Measurements from ENCODE around the gene CNTNAP1.

DNA sequence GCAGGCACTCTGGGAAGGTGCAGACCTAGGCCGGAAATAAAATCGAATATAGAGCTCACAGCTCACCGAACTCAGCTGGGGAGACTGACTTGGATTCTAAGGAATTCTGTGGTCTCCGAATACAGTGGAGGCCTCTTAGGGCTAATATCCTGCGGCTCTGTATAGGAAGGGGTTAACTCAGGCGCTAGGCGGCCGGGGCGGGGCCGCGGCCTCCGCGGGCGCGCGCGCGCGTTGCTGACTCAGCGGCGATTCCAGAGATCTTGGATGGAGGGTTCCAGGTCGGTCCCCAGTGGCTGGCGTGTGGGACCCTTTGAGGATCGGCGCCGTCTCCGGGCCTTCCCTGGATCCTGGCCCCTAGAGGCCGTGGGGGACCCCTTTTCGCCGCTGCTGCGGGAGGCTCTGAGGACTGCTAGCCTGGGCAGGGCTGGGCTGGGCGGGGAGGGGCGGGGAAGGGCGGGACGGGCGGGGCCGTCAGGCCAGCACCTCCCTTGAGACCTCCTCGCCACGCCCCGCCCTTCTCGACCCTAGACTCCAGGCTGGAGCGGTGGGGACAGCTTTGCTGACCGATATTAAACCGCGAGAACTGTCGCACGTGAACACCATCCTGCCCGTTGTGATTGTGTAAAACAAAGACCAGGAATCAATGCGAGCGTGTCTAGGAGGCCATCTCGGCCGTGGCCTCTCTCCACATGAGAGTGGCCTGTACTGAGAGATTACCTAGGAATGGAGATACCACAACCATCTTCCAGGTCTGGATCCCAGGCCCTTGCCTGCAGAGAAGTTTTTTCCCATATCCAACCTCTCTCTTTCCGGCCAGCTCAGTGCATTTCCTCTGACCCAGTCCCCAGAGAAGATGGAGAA, 4.2 kb upstream of the CNTNAP1 start:
- TF ChIP-seq POLR2A (IDR thresholded peaks at IDR 0.05; ENCODE audit: low read depth, low read length) = peak; percentile 61
- peak; percentile 44; the same call in 1 of the 2 replicates for TF ChIP-seq POLR2AphosphoS5 (IDR thresholded peaks at IDR 0.05; ENCODE audit: low read depth, low read length)
- no peak for TF ChIP-seq TAF1 (IDR thresholded peaks at IDR 0.05; ENCODE audit: low read depth, low read length)

Measured in GM12891 (cell line).